Parathyroid adenoma (tissue), 2 donors: Measurements from ENCODE around the gene BDKRB1.

ENCODE experiments used
- H2AFZ ChIP-seq: fragments of 300-600 bp; sonication (generic); one replicate; pipeline ENCODE4 v1.7.0; 2017; ENCODE audit warnings: antibody characterized with exemption, mild to moderate bottlenecking
- H3K27ac ChIP-seq: fragments of 300-600 bp; sonication (generic); one replicate; pipeline ENCODE4 v1.7.0; 2017
- H3K27me3 ChIP-seq: fragments of 300-600 bp; sonication (generic); one replicate; pipeline ENCODE4 v1.7.0; 2017; ENCODE audit warnings: low read length; ENCODE audit not compliant: control insufficient read depth, insufficient read depth
- H3K36me3 ChIP-seq: fragments of 300-600 bp; sonication (generic); one replicate; pipeline ENCODE4 v1.7.0; 2017; ENCODE audit warnings: low read length; ENCODE audit not compliant: control insufficient read depth, insufficient read depth
- H3K4me1 ChIP-seq: fragments of 300-600 bp; sonication (generic); one replicate; pipeline ENCODE4 v1.7.0; 2017; ENCODE audit warnings: control low read depth
- H3K4me2 ChIP-seq: fragments of 300-600 bp; sonication (generic); one replicate; pipeline ENCODE4 v1.7.0; 2017; ENCODE audit warnings: low read length
- H3K4me3 ChIP-seq: fragments of 300-600 bp; sonication (generic); one replicate; pipeline ENCODE4 v1.7.0; 2017; ENCODE audit warnings: low read depth, low read length
- H3K79me2 ChIP-seq: fragments of 300-600 bp; sonication (generic); one replicate; pipeline ENCODE4 v1.7.0; 2017; ENCODE audit warnings: control low read depth
- H3K9ac ChIP-seq: fragments of 300-600 bp; sonication (generic); one replicate; pipeline ENCODE4 v1.7.0; 2017; ENCODE audit warnings: mild to moderate bottlenecking
- H3K9me3 ChIP-seq: fragments of 300-600 bp; sonication (generic); one replicate; pipeline ENCODE4 v1.7.0; 2017; ENCODE audit warnings: low read length; ENCODE audit not compliant: control insufficient read depth
- TF ChIP-seq, protein P1 (sequence below): fragments of 300-600 bp; sonication (generic); IDR thresholded peaks from one replicate; pipeline ENCODE4 v1.7.0; 2017; ENCODE audit warnings: antibody characterized with exemption, mild to moderate bottlenecking
- donor health status: primary hyperparathyroidism.

Gene BDKRB1

GRCh38 chr14:96284008-96284407 lies 28.0 kb downstream of the BDKRB1 start:
- Histone ChIP-seq H3K4me3 (no peak overlapping the region), H3K27ac (no peak overlapping the region), H3K79me2 (no peaks in the 10 kb centered on the region), H3K4me1 (no peaks in the 10 kb centered on the region), H3K27me3 (no peaks in the 10 kb centered on the region), H3K9ac (no peak overlapping the region), H3K9me3 (no peaks in the 10 kb centered on the region), H3K4me2 (no peak overlapping the region), H2AFZ (no peak overlapping the region), H3K36me3 (no peaks in the 10 kb centered on the region)
- TF ChIP-seq, protein P1, sequence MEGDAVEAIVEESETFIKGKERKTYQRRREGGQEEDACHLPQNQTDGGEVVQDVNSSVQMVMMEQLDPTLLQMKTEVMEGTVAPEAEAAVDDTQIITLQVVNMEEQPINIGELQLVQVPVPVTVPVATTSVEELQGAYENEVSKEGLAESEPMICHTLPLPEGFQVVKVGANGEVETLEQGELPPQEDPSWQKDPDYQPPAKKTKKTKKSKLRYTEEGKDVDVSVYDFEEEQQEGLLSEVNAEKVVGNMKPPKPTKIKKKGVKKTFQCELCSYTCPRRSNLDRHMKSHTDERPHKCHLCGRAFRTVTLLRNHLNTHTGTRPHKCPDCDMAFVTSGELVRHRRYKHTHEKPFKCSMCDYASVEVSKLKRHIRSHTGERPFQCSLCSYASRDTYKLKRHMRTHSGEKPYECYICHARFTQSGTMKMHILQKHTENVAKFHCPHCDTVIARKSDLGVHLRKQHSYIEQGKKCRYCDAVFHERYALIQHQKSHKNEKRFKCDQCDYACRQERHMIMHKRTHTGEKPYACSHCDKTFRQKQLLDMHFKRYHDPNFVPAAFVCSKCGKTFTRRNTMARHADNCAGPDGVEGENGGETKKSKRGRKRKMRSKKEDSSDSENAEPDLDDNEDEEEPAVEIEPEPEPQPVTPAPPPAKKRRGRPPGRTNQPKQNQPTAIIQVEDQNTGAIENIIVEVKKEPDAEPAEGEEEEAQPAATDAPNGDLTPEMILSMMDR = no peak

GRCh38 chr14:96284430-96284829 lies 28.4 kb downstream of the BDKRB1 start:
- Histone ChIP-seq H3K4me3 (no peak overlapping the region), H3K4me1 (no peaks in the 10 kb centered on the region), H3K79me2 (no peaks in the 10 kb centered on the region), H3K27ac (no peak overlapping the region), H3K9me3 (no peaks in the 10 kb centered on the region), H3K9ac (no peak overlapping the region), H2AFZ (no peak overlapping the region), H3K27me3 (no peaks in the 10 kb centered on the region), H3K4me2 (no peak overlapping the region), H3K36me3 (no peaks in the 10 kb centered on the region)
- TF ChIP-seq, protein P1 = no peak

DNA sequence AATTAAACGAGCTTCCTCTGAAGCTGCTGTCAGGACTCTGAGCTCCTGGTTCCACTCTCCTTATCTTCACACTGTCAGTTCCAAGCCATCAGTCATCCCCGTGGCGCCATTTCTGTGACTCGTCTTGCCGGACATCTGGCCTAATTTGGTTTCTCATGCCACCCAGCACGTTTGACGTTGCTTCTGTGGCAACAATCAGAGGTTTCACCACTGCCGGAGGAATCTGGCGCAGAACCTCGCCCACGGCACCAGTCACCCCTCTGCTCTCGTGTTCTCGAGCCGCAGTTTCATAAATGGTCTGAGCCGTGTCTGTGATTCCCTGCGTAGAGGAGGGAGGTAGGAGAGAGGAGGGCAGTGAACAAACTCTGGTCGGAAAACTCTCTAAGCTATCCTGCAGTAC lies 29.7 kb downstream of the BDKRB1 start:
- TF ChIP-seq, protein P1 = no peak
- H3K4me2 ChIP-seq = no peak overlapping the region
- H3K9me3 ChIP-seq = no peaks in the 10 kb centered on the region
- no peak overlapping the region for H3K4me3 ChIP-seq
- H3K4me1 ChIP-seq = no peaks in the 10 kb centered on the region
- no peak overlapping the region for H3K27ac ChIP-seq
- H2AFZ ChIP-seq = no peak overlapping the region
- H3K27me3 ChIP-seq = no peaks in the 10 kb centered on the region
- H3K79me2 ChIP-seq = no peaks in the 10 kb centered on the region
- no peaks in the 10 kb centered on the region for H3K36me3 ChIP-seq
- no peak overlapping the region for H3K9ac ChIP-seq

- no peak overlapping the region for H3K4me2 ChIP-seq
- H3K9ac ChIP-seq = no peak overlapping the region
- no peaks in the 10 kb centered on the region for H3K9me3 ChIP-seq
- no peaks in the 10 kb centered on the region for H3K36me3 ChIP-seq
- no peaks in the 10 kb centered on the region for H3K79me2 ChIP-seq
- H3K27me3 ChIP-seq = no peaks in the 10 kb centered on the region
- H3K27ac ChIP-seq = no peak overlapping the region
- no peaks in the 10 kb centered on the region for H3K4me1 ChIP-seq
- no peak overlapping the region for H3K4me3 ChIP-seq
- TF ChIP-seq, protein P1 = no peak
- no peak overlapping the region for H2AFZ ChIP-seq
Measured at GRCh38 chr14:96286251-96286650, 30.2 kb downstream of the BDKRB1 start.

- H3K27ac ChIP-seq = no peak overlapping the region
- H3K36me3 ChIP-seq = no peaks in the 10 kb centered on the region
- H3K4me3 ChIP-seq = no peak overlapping the region
- no peaks in the 10 kb centered on the region for H3K4me1 ChIP-seq
- no peak overlapping the region for H3K4me2 ChIP-seq
- H3K9ac ChIP-seq = no peak overlapping the region
- no peaks in the 10 kb centered on the region for H3K9me3 ChIP-seq
- no peak overlapping the region for H2AFZ ChIP-seq
- H3K79me2 ChIP-seq = no peaks in the 10 kb centered on the region
- H3K27me3 ChIP-seq = no peaks in the 10 kb centered on the region
- TF ChIP-seq, protein P1 = no peak
Measured at GRCh38 chr14:96287856-96288255, 31.8 kb downstream of the BDKRB1 start.
